BLaER1 treated with 17β-estradiol and CSF1 and Interleukin-3, amounts not matched to agents 10 nM and 100 nM (cell line): ENCODE data around the gene ZDHHC11.

Experiments used
- H3K27ac ChIP-seq, 11 experiments: shearing (Covaris generic); formaldehyde crosslinking; 2 replicates each; pipeline ENCODE4 v1.8.1; 2022
- H3K27me3 ChIP-seq, 11 experiments: shearing (Covaris generic); formaldehyde crosslinking; 2 replicates each; pipeline ENCODE4 v1.8.1; 2022
- H3K36me3 ChIP-seq, 11 experiments: shearing (Covaris generic); formaldehyde crosslinking; 2 replicates each; pipeline ENCODE4 v1.8.1; 2022
- H3K4me1 ChIP-seq, 10 experiments: shearing (Covaris generic); formaldehyde crosslinking; 2 replicates each; pipeline ENCODE4 v1.8.1; 2022
- H3K4me2 ChIP-seq, 11 experiments: shearing (Covaris generic); formaldehyde crosslinking; 2 replicates each; pipeline ENCODE4 v1.8.1; 2022
- H3K4me3 ChIP-seq, 10 experiments: shearing (Covaris generic); formaldehyde crosslinking; 2 replicates each; pipeline ENCODE4 v1.8.1; 2022
- H3K9ac ChIP-seq, 11 experiments: shearing (Covaris generic); formaldehyde crosslinking; 2 replicates each; pipeline ENCODE4 v1.8.1; 2022
- H3K9me3 ChIP-seq, 11 experiments: shearing (Covaris generic); formaldehyde crosslinking; replicated peaks in 1 of 11; 2 replicates each; pipeline ENCODE4 v1.8.1; 2022
- H4K20me1 ChIP-seq, 11 experiments: shearing (Covaris generic); formaldehyde crosslinking; 2 replicates each; pipeline ENCODE4 v1.8.1; 2022
- Cebpa-rat ChIP-seq, 11 experiments: shearing (Covaris generic); IDR thresholded peaks; 2 replicates each; pipeline ENCODE4 v1.8.1; 2022

Gene ZDHHC11

DNA sequence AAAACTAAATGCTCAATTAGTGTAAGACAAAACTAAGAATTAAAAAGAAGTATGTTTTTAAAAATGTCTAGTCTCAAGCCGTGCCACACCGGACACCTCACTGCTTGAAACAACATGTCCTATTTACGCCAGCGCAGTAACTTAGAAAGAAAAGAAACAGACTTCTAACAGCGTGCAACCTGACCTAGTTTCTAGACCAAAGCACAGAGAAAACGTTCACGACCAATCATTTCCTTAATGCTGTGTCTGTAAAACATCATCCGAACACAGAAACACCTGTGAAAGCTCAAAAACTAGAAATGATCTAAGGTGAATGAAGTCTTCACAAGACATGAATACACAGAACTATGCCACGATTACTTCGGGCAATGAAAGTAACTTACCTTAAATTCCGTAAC is 37.9 kb upstream of the ZDHHC11 start:
- Histone ChIP-seq H3K9me3 (peaks cover 0 to 20% (median 10%) of the 10 kb centered on the region in 11 experiments; a peak in 13 of 22 replicates), H3K9ac (peak overlapping the region in 2 of 11 experiments; percentile 7 to 12; a peak in 1 of 22 replicates), H4K20me1 (peaks cover 12 to 85% (median 78%) of the 10 kb centered on the region in 11 experiments; a peak in 21 of 22 replicates)

DNA sequence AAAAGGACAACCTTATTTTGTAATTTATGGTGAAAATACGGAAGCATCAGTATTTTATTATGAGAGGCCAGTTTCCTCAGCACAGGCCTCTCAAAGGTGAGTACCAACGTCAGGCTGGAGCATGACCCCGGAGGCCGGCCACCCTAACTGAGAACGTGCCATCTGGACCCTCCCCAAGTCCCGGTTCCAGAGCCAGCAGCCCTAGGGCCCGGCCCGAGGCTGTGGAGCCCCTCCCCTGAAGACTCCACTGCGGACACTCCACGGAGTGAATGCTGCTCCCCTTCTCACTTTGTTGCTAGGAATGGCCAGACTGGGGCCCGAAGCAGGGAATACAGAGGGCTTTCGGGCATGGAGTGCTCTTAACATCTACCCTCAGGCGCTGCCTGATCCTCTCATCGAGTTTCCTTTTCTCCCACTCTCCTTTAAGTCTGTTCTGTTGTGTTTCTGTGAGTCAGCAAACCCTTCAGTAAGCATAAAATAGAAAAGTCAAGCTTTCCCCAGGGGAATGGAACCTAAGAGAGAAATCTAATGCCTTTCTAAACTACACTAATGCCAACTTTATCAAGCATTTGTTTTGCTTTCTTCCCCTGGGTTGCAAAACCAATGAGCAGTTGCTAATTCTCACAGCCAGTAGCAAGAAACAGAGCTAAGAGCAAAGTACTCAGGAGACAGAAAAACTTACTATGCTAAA is 37.3 kb upstream of the ZDHHC11 start:
- peaks cover 18 to 90% (median 84%) of the 10 kb centered on the region in 11 experiments; a peak in 21 of 22 replicates for H4K20me1 ChIP-seq
- peaks cover 84 to 87% (median 86%) of the 10 kb centered on the region in 11 experiments for H3K36me3 ChIP-seq
- H3K4me3 ChIP-seq = no peak overlapping the region
- no peaks in the 10 kb centered on the region for H3K27me3 ChIP-seq
- peaks cover 0 to 25% (median 16%) of the 10 kb centered on the region in 11 experiments; a peak in 13 of 22 replicates for H3K9me3 ChIP-seq
- H3K27ac ChIP-seq = no peak overlapping the region
- TF ChIP-seq Cebpa-rat (IDR thresholded peaks at IDR 0.05) = no peak
- H3K4me1 ChIP-seq = peaks cover 12 to 23% (median 16%) of the 10 kb centered on the region in 10 experiments
- H3K9ac ChIP-seq = peak overlapping the region in 2 of 11 experiments; percentile 20 to 26; a peak in 3 of 22 replicates
- no peak overlapping the region for H3K4me2 ChIP-seq

More for the DNA sequence above, 37.9 kb upstream of the ZDHHC11 start:
- H3K4me1 ChIP-seq = peaks cover 17 to 28% (median 22%) of the 10 kb centered on the region in 10 experiments
- H3K4me3 ChIP-seq = no peak overlapping the region
- no peak overlapping the region for H3K27ac ChIP-seq
- no peak overlapping the region for H3K4me2 ChIP-seq
- H3K27me3 ChIP-seq = no peaks in the 10 kb centered on the region
- TF ChIP-seq Cebpa-rat (IDR thresholded peaks at IDR 0.05) = no peak
- peaks cover 78 to 82% (median 80%) of the 10 kb centered on the region in 11 experiments for H3K36me3 ChIP-seq

DNA sequence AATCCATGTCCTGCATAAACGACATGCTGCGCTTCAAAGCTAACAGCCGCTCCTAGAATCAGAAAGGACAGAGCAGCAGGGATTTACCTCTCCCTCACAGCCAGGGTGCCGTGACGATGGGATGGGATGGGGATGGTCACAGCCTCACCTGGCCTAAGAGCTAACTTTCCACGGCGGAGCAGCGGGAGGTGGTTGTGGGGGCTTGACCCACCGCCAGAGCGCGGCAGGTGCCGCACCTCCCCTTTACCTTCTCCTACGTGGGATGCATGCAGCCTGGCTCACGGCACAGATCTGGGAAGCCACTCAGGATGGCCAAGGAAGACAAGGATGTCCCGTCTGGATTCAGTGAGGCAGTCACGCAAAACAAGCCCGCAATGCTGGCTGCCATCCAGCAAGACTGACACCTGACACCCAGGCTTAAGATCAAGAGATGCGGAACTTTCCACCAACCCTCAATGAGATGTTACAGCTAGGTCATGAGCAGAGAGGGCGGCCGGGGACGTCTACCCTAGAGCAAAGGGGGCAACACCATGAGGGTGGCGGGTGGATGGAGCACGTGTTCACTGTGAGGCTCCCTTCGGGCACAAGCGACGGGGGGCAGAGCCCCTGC is 36.0 kb upstream of the ZDHHC11 start:
- Histone ChIP-seq H3K4me1 (peaks cover 11 to 21% (median 15%) of the 10 kb centered on the region in 10 experiments), H3K4me3 (no peak overlapping the region), H3K4me2 (no peak overlapping the region), H3K36me3 (peaks cover 96 to 100% (median 98%) of the 10 kb centered on the region in 11 experiments), H3K9ac (no peak overlapping the region), H3K27me3 (no peaks in the 10 kb centered on the region), H3K27ac (no peak overlapping the region), H3K9me3 (peaks cover 0 to 35% (median 25%) of the 10 kb centered on the region in 11 experiments; a peak in 15 of 22 replicates), H4K20me1 (peaks cover 30 to 100% (median 96%) of the 10 kb centered on the region in 11 experiments; a peak in 21 of 22 replicates)
- TF ChIP-seq Cebpa-rat (IDR thresholded peaks at IDR 0.05) = no peak

DNA sequence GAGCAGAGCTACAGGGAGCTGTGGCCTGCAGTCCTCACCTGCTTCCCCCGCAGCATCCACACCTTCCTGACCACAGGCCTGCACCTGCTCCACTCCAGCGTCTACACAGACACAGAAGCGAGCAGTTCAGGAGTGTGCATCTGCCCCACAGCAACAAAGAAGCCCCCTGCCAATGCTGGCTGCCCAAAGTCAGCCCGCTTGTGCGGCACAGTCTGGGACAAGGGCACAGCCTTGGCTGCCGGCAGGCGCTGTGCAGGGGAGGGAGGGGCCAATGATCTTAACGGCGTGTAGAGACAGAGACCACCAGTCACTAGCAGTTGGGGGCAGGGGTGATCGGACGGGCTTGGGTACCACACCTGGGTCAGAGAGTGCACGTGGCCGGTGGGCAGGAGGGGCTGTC is 35.2 kb upstream of the ZDHHC11 start:
- Histone ChIP-seq H3K9me3 (peaks cover 0 to 35% (median 25%) of the 10 kb centered on the region in 11 experiments; a peak in 15 of 22 replicates), H3K27me3 (no peaks in the 10 kb centered on the region), H3K9ac (no peak overlapping the region), H3K4me2 (no peak overlapping the region), H3K4me1 (peaks cover 3 to 13% (median 7%) of the 10 kb centered on the region in 10 experiments), H3K36me3 (peaks cover 100% of the 10 kb centered on the region in 11 experiments), H3K27ac (no peak overlapping the region), H4K20me1 (peaks cover 38 to 100% (median 98%) of the 10 kb centered on the region in 11 experiments; a peak in 21 of 22 replicates), H3K4me3 (no peak overlapping the region)
- no peak for TF ChIP-seq Cebpa-rat (IDR thresholded peaks at IDR 0.05)

DNA sequence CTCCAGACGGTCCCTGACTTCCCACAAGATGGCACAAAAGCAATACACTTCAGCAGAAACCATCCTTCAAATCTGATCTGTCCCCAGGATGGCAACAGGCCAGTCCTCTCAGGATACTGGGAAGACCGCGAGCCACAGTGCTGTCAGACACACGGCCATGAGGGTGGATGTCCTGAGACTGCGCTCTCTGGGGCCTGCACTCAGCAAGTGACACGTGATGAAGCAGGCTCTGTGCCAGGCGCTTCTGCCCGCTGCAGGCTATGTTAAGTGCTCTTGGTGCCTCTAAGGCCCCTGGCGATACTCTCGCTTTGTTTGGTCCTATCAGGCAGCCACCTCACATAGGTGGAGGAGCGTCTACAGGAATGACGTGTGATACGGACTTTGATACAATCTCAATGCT is 34.7 kb upstream of the ZDHHC11 start:
- no peaks in the 10 kb centered on the region for H3K27me3 ChIP-seq
- TF ChIP-seq Cebpa-rat (IDR thresholded peaks at IDR 0.05) = no peak
- H3K9me3 ChIP-seq = peaks cover 0 to 35% (median 25%) of the 10 kb centered on the region in 11 experiments; a peak in 15 of 22 replicates
- no peak overlapping the region for H3K27ac ChIP-seq
- peaks cover 100% of the 10 kb centered on the region in 11 experiments for H3K36me3 ChIP-seq
- H3K9ac ChIP-seq = no peak overlapping the region
- peaks cover 0 to 8% (median 2%) of the 10 kb centered on the region in 10 experiments; a peak in 10 of 20 replicates for H3K4me1 ChIP-seq
- no peak overlapping the region for H3K4me2 ChIP-seq
- H4K20me1 ChIP-seq = peaks cover 41 to 100% (median 97%) of the 10 kb centered on the region in 11 experiments; a peak in 21 of 22 replicates
- no peak overlapping the region for H3K4me3 ChIP-seq

DNA sequence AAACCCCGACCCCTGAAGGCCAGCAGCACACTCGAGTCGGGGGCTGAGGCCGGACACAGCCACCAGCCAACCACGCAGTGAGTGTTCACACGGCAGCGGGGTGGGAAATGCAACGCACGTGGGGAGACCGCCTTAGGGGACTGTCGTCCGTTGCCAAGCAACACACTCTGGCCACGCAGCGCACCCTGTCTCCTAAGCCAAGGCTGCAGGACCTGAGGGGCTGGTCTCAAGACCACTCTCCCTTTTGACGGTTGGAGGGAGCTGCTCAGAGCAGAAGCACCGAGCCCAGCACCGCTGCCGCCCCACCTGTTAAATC is 34.3 kb upstream of the ZDHHC11 start:
- no peak overlapping the region for H3K27ac ChIP-seq
- H3K4me2 ChIP-seq = no peak overlapping the region
- no peak for TF ChIP-seq Cebpa-rat (IDR thresholded peaks at IDR 0.05)
- no peak overlapping the region for H3K9ac ChIP-seq
- H3K36me3 ChIP-seq = peaks cover 96 to 98% (median 97%) of the 10 kb centered on the region in 11 experiments
- no peak overlapping the region for H3K4me3 ChIP-seq
- H3K27me3 ChIP-seq = no peaks in the 10 kb centered on the region
- peaks cover 0 to 4% (median 0%) of the 10 kb centered on the region in 10 experiments; a peak in 2 of 20 replicates for H3K4me1 ChIP-seq
- peaks cover 41 to 98% (median 93%) of the 10 kb centered on the region in 11 experiments; a peak in 21 of 22 replicates for H4K20me1 ChIP-seq
- H3K9me3 ChIP-seq = peaks cover 0 to 35% (median 25%) of the 10 kb centered on the region in 11 experiments; a peak in 15 of 22 replicates

DNA sequence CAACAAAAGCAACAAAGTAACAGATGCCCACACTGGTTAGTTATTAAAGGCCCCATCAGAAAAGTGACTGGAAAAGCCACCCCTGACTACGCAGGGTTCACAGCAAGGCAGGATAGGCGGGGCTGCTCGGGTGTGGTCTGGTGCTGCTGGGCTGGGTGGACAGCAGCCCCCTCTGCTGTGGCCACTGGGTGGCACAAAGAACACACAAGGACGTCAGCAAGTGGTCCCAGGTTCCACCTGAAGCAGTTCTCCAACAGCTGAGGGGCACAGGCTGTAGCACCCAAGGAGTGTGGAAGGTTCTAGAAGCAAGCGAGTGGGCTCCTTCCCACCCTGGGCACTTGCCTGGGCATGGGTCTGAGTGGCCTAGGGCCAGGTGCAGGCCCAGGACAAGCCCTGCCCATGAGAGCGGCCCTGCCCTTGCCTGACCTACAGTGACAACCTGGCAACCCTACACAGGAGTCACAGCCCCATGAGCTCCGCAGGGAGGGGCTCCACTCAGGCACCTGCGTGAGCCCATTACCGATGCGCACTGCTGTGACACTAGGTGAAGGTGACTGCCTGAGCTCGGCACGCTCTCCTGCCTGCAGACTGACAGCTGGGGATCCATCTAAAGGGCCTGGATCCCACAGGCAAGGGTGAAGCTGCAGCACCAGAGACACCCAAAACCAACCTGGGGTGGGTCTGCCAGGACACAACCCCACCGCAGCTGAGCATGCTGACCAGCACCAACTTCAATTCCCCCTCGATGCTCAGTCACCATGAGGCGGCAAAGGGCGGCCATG is 33.8 kb upstream of the ZDHHC11 start:
- Histone ChIP-seq H3K4me3 (no peak overlapping the region), H3K9ac (no peak overlapping the region), H4K20me1 (peaks cover 41 to 93% (median 88%) of the 10 kb centered on the region in 11 experiments; a peak in 21 of 22 replicates), H3K4me1 (no peaks in the 10 kb centered on the region), H3K27ac (no peak overlapping the region), H3K4me2 (no peak overlapping the region), H3K27me3 (no peaks in the 10 kb centered on the region), H3K9me3 (peaks cover 0 to 35% (median 25%) of the 10 kb centered on the region in 11 experiments; a peak in 15 of 22 replicates), H3K36me3 (peaks cover 91 to 93% (median 92%) of the 10 kb centered on the region in 11 experiments)
- TF ChIP-seq Cebpa-rat (IDR thresholded peaks at IDR 0.05) = no peak

DNA sequence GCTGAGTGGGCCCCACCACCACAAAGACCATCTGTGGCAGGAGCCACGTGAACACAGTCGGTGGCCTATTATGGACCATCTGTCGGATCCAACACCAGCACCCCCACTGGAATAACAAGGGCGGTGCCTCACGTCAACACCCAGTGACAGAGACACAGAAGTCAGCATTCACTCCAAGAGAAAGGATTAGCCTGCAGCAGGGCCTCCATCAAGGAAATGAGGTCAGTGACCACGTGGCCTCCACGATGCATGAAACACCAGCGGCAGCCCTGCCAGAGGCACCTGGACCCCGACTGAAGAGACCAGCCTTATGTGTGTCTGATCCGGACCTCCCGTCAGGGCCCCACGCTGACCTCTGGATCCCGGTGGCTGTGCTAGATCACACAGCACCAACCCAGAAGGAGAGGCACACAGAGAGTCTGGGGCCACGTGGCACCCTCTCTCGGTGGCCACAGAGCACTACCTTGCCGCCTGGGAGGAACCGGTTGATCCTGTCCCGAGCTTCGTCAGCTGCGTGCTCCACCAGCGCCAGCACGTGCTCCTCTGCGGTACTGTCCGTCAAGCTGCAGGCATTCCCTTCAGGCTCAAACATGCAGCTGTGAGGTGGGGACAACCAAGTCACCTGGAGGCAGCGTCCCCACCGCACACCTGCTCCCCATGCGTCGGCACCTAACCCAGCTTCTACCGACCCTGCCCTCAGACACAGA is 32.8 kb upstream of the ZDHHC11 start:
- Histone ChIP-seq H3K4me2 (no peak overlapping the region), H3K9ac (no peak overlapping the region), H3K9me3 (peaks cover 0 to 35% (median 25%) of the 10 kb centered on the region in 11 experiments; a peak in 15 of 22 replicates), H3K4me1 (no peaks in the 10 kb centered on the region), H4K20me1 (peaks cover 41 to 84% (median 82%) of the 10 kb centered on the region in 11 experiments; a peak in 21 of 22 replicates), H3K27me3 (no peaks in the 10 kb centered on the region), H3K27ac (no peak overlapping the region), H3K36me3 (peaks cover 82 to 83% (median 83%) of the 10 kb centered on the region in 11 experiments), H3K4me3 (no peak overlapping the region)
- TF ChIP-seq Cebpa-rat (IDR thresholded peaks at IDR 0.05) = no peak
